ENCODE data around the gene ARHGEF25.

The ARHGEF25 gene

DNA sequence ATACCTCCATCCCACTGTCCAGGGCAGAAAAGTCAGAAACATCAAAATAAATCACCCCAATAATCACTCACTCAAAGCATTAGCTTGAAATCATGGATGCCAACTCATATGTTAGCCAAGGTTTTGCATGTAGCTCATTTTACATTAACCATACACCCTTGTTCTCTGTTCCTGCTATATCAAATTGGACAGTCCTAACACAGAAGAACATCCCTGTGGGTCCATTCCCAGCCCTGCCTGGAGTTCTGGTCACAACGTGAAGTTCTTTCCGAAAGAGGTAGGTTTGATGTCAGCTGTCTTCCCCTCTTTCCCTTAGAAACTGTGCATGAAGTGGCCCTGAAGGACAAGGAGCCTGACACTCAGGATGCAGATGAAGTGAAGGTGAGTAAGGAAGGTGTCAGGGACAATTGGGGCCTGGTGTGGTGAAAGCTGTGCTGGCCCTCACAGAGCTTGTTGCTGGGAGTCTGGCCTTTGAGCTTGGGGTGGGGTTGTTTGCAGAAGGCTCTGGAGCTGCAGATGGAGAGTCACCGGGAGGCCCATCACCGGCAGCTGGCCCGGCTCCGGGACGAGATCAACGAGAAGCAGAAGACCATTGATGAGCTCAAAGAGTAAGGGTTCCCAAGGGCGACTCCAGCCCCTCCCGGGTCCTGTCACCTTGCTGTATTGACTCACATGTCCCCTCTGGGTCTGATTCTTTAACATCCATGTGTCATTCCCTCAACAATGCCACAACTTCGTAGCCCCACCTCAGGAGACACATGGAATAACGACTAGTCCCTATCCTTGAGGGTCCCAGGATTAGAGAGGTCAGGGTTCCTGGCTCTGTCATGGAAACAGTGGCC, 35.2 kb upstream of the ARHGEF25 start:
- Histone ChIP-seq H3K27me3 (ENCODE audit: insufficient read depth, low read length) (no peaks in the 10 kb centered on the region), H2BK5ac (ENCODE audit: low read depth, low read length, poor library complexity) (no peak overlapping the region), H2AK5ac (ENCODE audit: low read length) (no peak overlapping the region), H3K14ac (ENCODE audit: low read length) (no peak overlapping the region), H2BK120ac (ENCODE audit: insufficient read depth, low read length, poor library complexity) (no peak overlapping the region), H3K9ac (ENCODE audit: low read length) (no peak overlapping the region), H3K4me1 (ENCODE audit: control insufficient read depth in 1 of 2, insufficient read depth in 2 of 2, low read length in 2 of 2) (no peaks in the 10 kb centered on the region), H3K4me3 (ENCODE audit: low read depth, low read length) (no peak overlapping the region), H3K9me3 (ENCODE audit: insufficient read depth, low read depth, low read length) (peaks cover 3% of the 10 kb centered on the region), H3K79me2 (ENCODE audit: control insufficient read depth, insufficient read depth, low read length, poor library complexity) (no peaks in the 10 kb centered on the region), H3K79me1 (ENCODE audit: low read length) (no peaks in the 10 kb centered on the region), H4K91ac (ENCODE audit: low read depth, low read length) (no peak overlapping the region), H3K4me2 (ENCODE audit: low read length) (no peak overlapping the region), H3K4ac (ENCODE audit: low read depth, low read length) (no peak overlapping the region), H3K36me3 (ENCODE audit: control insufficient read depth in 1 of 2, insufficient read depth in 2 of 2, low read length in 2 of 2) (no peaks in the 10 kb centered on the region), H2AFZ (ENCODE audit: insufficient read depth, low read length, poor library complexity) (no peak overlapping the region), H4K8ac (ENCODE audit: low read depth, low read length) (no peak overlapping the region), H3K18ac (ENCODE audit: low read length) (no peak overlapping the region), H2BK12ac (ENCODE audit: low read length) (no peak overlapping the region), H4K12ac (ENCODE audit: low read depth, low read length) (no peak overlapping the region), H3K27ac (ENCODE audit: low read depth, low read length) (no peak overlapping the region), H3K23ac (ENCODE audit: low read length) (no peak overlapping the region)
- WGBS (ENCODE audit: extremely low coverage, insufficient coverage, insufficient read length) = no CpG with 5 or more reads among the region's 12 CpGs
- DNase-seq = no peak

DNA sequence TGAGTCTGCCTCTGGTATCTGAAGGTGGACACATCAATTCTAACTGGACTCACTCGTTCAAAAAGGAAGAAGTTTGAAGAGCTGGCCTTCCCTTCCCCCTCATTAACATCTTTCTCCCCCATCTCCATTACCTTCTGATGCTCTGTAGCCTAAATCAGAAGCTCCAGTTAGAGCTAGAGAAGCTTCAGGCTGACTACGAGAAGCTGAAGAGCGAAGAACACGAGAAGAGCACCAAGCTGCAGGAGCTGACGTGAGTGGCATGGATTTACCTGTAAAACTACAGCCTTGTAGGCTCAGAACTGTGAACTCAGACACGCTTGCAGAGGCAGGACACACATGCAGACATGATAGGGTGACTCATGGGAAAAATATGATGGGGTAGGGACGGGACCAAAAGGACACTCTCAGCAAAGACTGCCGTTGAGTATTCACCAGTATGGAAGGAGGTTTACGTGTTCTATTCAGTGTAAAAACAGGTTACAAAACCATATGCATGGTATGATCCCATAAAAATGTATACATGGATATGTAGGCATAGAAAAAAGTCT, 34.5 kb upstream of the ARHGEF25 start:
- H3K9ac ChIP-seq (ENCODE audit: low read length) = no peak overlapping the region
- no peak overlapping the region for H3K18ac ChIP-seq (ENCODE audit: low read length)
- WGBS (ENCODE audit: extremely low coverage, insufficient coverage, insufficient read length) = no CpG with 5 or more reads among the region's 9 CpGs
- no peak overlapping the region for H2BK120ac ChIP-seq (ENCODE audit: insufficient read depth, low read length, poor library complexity)
- H2BK12ac ChIP-seq (ENCODE audit: low read length) = no peak overlapping the region
- H3K27me3 ChIP-seq (ENCODE audit: insufficient read depth, low read length) = no peaks in the 10 kb centered on the region
- no peak overlapping the region for H3K4ac ChIP-seq (ENCODE audit: low read depth, low read length)
- H3K27ac ChIP-seq (ENCODE audit: low read depth, low read length) = no peak overlapping the region
- H3K79me1 ChIP-seq (ENCODE audit: low read length) = no peaks in the 10 kb centered on the region
- no peak overlapping the region for H3K4me2 ChIP-seq (ENCODE audit: low read length)
- H4K12ac ChIP-seq (ENCODE audit: low read depth, low read length) = no peak overlapping the region
- no peak overlapping the region for H3K23ac ChIP-seq (ENCODE audit: low read length)
- H4K8ac ChIP-seq (ENCODE audit: low read depth, low read length) = no peak overlapping the region
- DNase-seq = peak in 1 of 2 donors; percentile 24
- H3K4me1 ChIP-seq (ENCODE audit: control insufficient read depth in 1 of 2, insufficient read depth in 2 of 2, low read length in 2 of 2) = no peaks in the 10 kb centered on the region
- H3K14ac ChIP-seq (ENCODE audit: low read length) = no peak overlapping the region
- H2BK5ac ChIP-seq (ENCODE audit: low read depth, low read length, poor library complexity) = no peak overlapping the region
- H4K91ac ChIP-seq (ENCODE audit: low read depth, low read length) = no peak overlapping the region
- no peak overlapping the region for H2AK5ac ChIP-seq (ENCODE audit: low read length)
- H3K36me3 ChIP-seq (ENCODE audit: control insufficient read depth in 1 of 2, insufficient read depth in 2 of 2, low read length in 2 of 2) = no peaks in the 10 kb centered on the region
- H3K4me3 ChIP-seq (ENCODE audit: low read depth, low read length) = no peak overlapping the region
- no peak overlapping the region for H2AFZ ChIP-seq (ENCODE audit: insufficient read depth, low read length, poor library complexity)
- peaks cover 3% of the 10 kb centered on the region for H3K9me3 ChIP-seq (ENCODE audit: insufficient read depth, low read depth, low read length)
- H3K79me2 ChIP-seq (ENCODE audit: control insufficient read depth, insufficient read depth, low read length, poor library complexity) = no peaks in the 10 kb centered on the region

DNA sequence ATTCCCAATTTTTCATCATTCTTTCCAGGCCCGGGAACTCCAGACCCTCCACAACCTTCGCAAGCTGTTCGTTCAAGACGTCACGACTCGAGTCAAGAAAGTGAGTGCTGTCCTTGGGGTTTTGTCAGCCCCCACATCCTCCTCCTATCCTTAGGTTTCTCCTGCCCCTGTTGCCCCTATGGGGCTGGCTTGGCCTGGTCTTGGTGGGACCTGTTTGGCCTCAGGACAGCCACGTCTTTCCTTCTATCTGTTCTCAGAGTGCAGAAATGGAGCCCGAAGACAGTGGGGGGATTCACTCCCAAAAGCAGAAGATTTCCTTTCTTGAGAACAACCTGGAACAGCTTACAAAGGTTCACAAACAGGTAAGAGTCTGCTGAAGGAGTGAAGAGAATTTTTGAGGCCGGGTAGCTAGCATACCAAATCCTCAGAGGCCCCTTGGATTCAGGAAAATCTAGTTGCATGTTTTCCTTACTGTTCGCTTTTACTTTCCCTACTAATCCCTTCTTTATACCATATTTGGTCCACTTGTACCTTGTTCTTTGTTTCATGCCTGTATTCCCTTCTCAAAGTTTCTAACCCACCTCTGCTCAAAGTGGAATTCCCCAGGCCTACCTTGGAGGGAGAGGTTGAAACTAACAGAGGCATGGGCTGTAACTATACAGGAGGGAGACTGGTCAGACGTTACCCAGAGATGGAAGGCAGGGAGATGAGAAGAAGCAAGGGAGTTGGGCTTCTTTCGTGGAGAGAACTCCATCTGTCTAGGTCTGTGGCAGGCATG, 33.1 kb upstream of the ARHGEF25 start:
- H3K4me2 ChIP-seq (ENCODE audit: low read length) = no peak overlapping the region
- H3K23ac ChIP-seq (ENCODE audit: low read length) = no peak overlapping the region
- no peak overlapping the region for H2BK12ac ChIP-seq (ENCODE audit: low read length)
- H3K4me1 ChIP-seq (ENCODE audit: control insufficient read depth in 1 of 2, insufficient read depth in 2 of 2, low read length in 2 of 2) = no peaks in the 10 kb centered on the region
- no peak overlapping the region for H3K9ac ChIP-seq (ENCODE audit: low read length)
- no peak overlapping the region for H4K91ac ChIP-seq (ENCODE audit: low read depth, low read length)
- H3K9me3 ChIP-seq (ENCODE audit: insufficient read depth, low read depth, low read length) = no peaks in the 10 kb centered on the region
- no peak overlapping the region for H2BK5ac ChIP-seq (ENCODE audit: low read depth, low read length, poor library complexity)
- no CpG with 5 or more reads among the region's 12 CpGs for WGBS (ENCODE audit: extremely low coverage, insufficient coverage, insufficient read length)
- H2AK5ac ChIP-seq (ENCODE audit: low read length) = no peak overlapping the region
- no peaks in the 10 kb centered on the region for H3K79me1 ChIP-seq (ENCODE audit: low read length)
- H3K79me2 ChIP-seq (ENCODE audit: control insufficient read depth, insufficient read depth, low read length, poor library complexity) = no peaks in the 10 kb centered on the region
- no peak overlapping the region for H3K27ac ChIP-seq (ENCODE audit: low read depth, low read length)
- H4K12ac ChIP-seq (ENCODE audit: low read depth, low read length) = no peak overlapping the region
- H3K4me3 ChIP-seq (ENCODE audit: low read depth, low read length) = no peak overlapping the region
- DNase-seq = no peak
- no peak overlapping the region for H2BK120ac ChIP-seq (ENCODE audit: insufficient read depth, low read length, poor library complexity)
- H3K27me3 ChIP-seq (ENCODE audit: insufficient read depth, low read length) = no peaks in the 10 kb centered on the region
- no peak overlapping the region for H4K8ac ChIP-seq (ENCODE audit: low read depth, low read length)
- H3K14ac ChIP-seq (ENCODE audit: low read length) = no peak overlapping the region
- no peak overlapping the region for H2AFZ ChIP-seq (ENCODE audit: insufficient read depth, low read length, poor library complexity)
- no peak overlapping the region for H3K4ac ChIP-seq (ENCODE audit: low read depth, low read length)
- H3K36me3 ChIP-seq (ENCODE audit: control insufficient read depth in 1 of 2, insufficient read depth in 2 of 2, low read length in 2 of 2) = no peaks in the 10 kb centered on the region
- no peak overlapping the region for H3K18ac ChIP-seq (ENCODE audit: low read length)

DNA sequence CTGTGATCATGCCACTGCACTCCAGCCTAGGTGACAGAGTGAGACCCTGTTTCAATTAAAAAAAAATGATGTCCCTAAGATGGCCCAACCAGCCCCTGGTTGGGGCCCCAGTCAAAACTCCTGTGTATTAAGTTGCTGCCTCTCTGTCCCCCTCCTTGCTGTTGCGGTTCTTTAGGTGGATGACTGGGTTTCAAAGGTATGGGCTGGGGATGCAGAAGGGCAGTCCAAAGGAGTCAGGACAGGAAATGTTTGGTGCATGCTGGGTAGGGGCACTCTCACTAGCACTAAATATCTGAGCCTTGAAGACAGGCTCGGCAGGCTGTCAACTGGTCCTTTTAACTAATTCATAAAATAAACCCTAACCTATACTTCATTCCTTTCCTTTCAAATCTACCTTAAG, 32.2 kb upstream of the ARHGEF25 start:
- DNase-seq = no peak
- Histone ChIP-seq H2BK12ac (ENCODE audit: low read length) (no peak overlapping the region), H4K12ac (ENCODE audit: low read depth, low read length) (no peak overlapping the region), H3K4me1 (ENCODE audit: control insufficient read depth in 1 of 2, insufficient read depth in 2 of 2, low read length in 2 of 2) (no peaks in the 10 kb centered on the region), H3K4ac (ENCODE audit: low read depth, low read length) (no peak overlapping the region), H3K4me2 (ENCODE audit: low read length) (no peak overlapping the region), H3K23ac (ENCODE audit: low read length) (no peak overlapping the region), H3K27ac (ENCODE audit: low read depth, low read length) (no peak overlapping the region), H3K79me1 (ENCODE audit: low read length) (no peaks in the 10 kb centered on the region), H3K36me3 (ENCODE audit: control insufficient read depth in 1 of 2, insufficient read depth in 2 of 2, low read length in 2 of 2) (no peaks in the 10 kb centered on the region), H3K14ac (ENCODE audit: low read length) (no peak overlapping the region), H3K9me3 (ENCODE audit: insufficient read depth, low read depth, low read length) (no peaks in the 10 kb centered on the region), H2AK5ac (ENCODE audit: low read length) (no peak overlapping the region), H3K9ac (ENCODE audit: low read length) (no peak overlapping the region), H2BK5ac (ENCODE audit: low read depth, low read length, poor library complexity) (no peak overlapping the region), H4K91ac (ENCODE audit: low read depth, low read length) (no peak overlapping the region), H3K79me2 (ENCODE audit: control insufficient read depth, insufficient read depth, low read length, poor library complexity) (no peaks in the 10 kb centered on the region), H2BK120ac (ENCODE audit: insufficient read depth, low read length, poor library complexity) (no peak overlapping the region), H2AFZ (ENCODE audit: insufficient read depth, low read length, poor library complexity) (no peak overlapping the region), H3K27me3 (ENCODE audit: insufficient read depth, low read length) (no peaks in the 10 kb centered on the region), H3K18ac (ENCODE audit: low read length) (no peak overlapping the region), H4K8ac (ENCODE audit: low read depth, low read length) (no peak overlapping the region), H3K4me3 (ENCODE audit: low read depth, low read length) (no peak overlapping the region)
- no CpG with 5 or more reads among the region's 2 CpGs for WGBS (ENCODE audit: extremely low coverage, insufficient coverage, insufficient read length)
